ENCODE results near the gene DCK.
"Not testable (repeated sequence)": the region's sequence is repeated elsewhere in the genome, so short reads cannot be mapped to it uniquely, and the experiment has no call there.

Gene DCK

DNA sequence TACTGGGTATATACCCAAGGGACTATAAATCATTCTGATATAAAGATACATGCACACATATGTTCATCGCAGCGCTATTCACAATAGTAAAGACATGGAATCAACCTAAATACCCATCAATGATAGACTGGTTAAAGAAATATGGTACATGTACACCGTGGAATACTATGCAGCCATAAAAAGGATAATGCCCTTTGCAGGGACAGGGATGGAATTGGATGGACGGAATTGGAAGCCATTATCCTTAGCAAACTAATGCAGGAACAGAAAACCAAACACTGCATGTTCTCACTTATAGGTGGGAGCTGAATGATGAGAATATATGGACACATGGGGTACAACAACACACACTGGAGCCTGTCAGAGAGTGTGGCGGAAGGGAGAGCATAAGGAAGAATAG is 55.9 kb downstream of the DCK start:
- Histone ChIP-seq H3K4me1 (ENCODE audit: control insufficient read depth in 1 of 2, insufficient read depth in 1 of 2, low read depth in 1 of 2, low read length in 1 of 2) (no peaks in the 10 kb centered on the region), H3K4me3 (ENCODE audit: low read depth in 1 of 2, low read length in 1 of 2) (no peak overlapping the region)
- TF ChIP-seq, protein P1, sequence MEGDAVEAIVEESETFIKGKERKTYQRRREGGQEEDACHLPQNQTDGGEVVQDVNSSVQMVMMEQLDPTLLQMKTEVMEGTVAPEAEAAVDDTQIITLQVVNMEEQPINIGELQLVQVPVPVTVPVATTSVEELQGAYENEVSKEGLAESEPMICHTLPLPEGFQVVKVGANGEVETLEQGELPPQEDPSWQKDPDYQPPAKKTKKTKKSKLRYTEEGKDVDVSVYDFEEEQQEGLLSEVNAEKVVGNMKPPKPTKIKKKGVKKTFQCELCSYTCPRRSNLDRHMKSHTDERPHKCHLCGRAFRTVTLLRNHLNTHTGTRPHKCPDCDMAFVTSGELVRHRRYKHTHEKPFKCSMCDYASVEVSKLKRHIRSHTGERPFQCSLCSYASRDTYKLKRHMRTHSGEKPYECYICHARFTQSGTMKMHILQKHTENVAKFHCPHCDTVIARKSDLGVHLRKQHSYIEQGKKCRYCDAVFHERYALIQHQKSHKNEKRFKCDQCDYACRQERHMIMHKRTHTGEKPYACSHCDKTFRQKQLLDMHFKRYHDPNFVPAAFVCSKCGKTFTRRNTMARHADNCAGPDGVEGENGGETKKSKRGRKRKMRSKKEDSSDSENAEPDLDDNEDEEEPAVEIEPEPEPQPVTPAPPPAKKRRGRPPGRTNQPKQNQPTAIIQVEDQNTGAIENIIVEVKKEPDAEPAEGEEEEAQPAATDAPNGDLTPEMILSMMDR (IDR thresholded peaks at IDR 0.05) = no peak

DNA sequence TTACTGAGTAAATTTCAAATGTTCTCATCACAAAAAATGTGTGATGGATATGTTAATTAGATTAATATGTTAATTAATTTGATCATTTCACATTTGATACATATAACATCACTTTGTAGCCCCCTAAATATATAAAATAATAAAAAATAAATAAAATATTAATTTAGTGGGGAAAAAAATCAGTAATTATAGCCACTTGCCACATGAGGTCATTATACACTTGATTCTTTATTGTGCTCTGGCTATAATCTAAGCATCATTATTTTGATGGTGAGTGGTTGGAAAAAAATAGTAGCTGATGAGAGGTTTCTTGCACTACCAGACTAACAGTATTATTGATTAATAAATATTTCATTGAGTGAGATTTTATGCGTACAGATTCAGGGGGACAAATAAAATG is 57.4 kb downstream of the DCK start:
- no peak overlapping the region for H3K4me3 ChIP-seq (ENCODE audit: low read depth in 1 of 2, low read length in 1 of 2)
- no peaks in the 10 kb centered on the region for H3K9me3 ChIP-seq

More for the DNA sequence above, 55.9 kb downstream of the DCK start:
- Histone ChIP-seq H3K27ac (no peak overlapping the region), H3K9me3 (no peaks in the 10 kb centered on the region), H3K27me3 (no peaks in the 10 kb centered on the region), H3K36me3 (no peaks in the 10 kb centered on the region)

GRCh38 chr4:71052034-71052433 is 58.6 kb downstream of the DCK start:
- TF ChIP-seq, protein P1 (IDR thresholded peaks at IDR 0.05) = no peak
- no peak overlapping the region for H3K27ac ChIP-seq
- H3K4me3 ChIP-seq (ENCODE audit: low read depth in 1 of 2, low read length in 1 of 2) = no peak overlapping the region
- H3K36me3 ChIP-seq = no peaks in the 10 kb centered on the region
- H3K9me3 ChIP-seq = no peaks in the 10 kb centered on the region
- H3K4me1 ChIP-seq (ENCODE audit: control insufficient read depth in 1 of 2, insufficient read depth in 1 of 2, low read depth in 1 of 2, low read length in 1 of 2) = no peaks in the 10 kb centered on the region
- no peaks in the 10 kb centered on the region for H3K27me3 ChIP-seq

More for the DNA sequence above, 57.4 kb downstream of the DCK start:
- Histone ChIP-seq H3K27ac (no peak overlapping the region), H3K4me1 (ENCODE audit: control insufficient read depth in 1 of 2, insufficient read depth in 1 of 2, low read depth in 1 of 2, low read length in 1 of 2) (no peaks in the 10 kb centered on the region), H3K27me3 (no peaks in the 10 kb centered on the region), H3K36me3 (no peaks in the 10 kb centered on the region)
- TF ChIP-seq, protein P1 (IDR thresholded peaks at IDR 0.05) = no peak

- Histone ChIP-seq H3K9me3 (no peaks in the 10 kb centered on the region), H3K4me1 (ENCODE audit: control insufficient read depth in 1 of 2, insufficient read depth in 1 of 2, low read depth in 1 of 2, low read length in 1 of 2) (no peaks in the 10 kb centered on the region), H3K27me3 (no peaks in the 10 kb centered on the region), H3K4me3 (ENCODE audit: low read depth in 1 of 2, low read length in 1 of 2) (no peak overlapping the region), H3K27ac (no peak overlapping the region), H3K36me3 (no peaks in the 10 kb centered on the region)
- TF ChIP-seq, protein P1 (IDR thresholded peaks at IDR 0.05) = no peak
These were observed 59.3 kb downstream of the DCK start for GRCh38 chr4:71052716-71053115.

DNA sequence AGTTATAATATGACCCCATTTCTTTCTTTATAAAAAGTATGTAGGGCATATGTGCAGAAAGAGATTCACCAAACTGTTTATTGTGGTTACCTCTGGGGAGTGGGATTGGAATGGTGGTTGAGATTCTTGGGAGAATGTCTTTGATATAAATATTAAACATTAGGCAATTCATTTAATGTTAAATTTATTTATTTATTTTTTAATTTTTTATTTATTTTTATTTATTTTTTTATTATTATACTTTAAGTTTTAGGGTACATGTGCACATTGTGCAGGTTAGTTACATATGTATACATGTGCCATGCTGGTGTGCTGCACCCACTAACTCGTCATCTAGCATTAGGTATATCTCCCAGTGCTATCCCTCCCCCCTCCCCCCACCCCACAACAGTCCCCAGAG is 60.2 kb downstream of the DCK start:
- H3K36me3 ChIP-seq; H3K27ac ChIP-seq; H3K4me1 ChIP-seq (ENCODE audit: control insufficient read depth in 1 of 2, insufficient read depth in 1 of 2, low read depth in 1 of 2, low read length in 1 of 2); H3K27me3 ChIP-seq; H3K9me3 ChIP-seq; H3K4me3 ChIP-seq (ENCODE audit: low read depth in 1 of 2, low read length in 1 of 2): not testable (repeated sequence)

DNA sequence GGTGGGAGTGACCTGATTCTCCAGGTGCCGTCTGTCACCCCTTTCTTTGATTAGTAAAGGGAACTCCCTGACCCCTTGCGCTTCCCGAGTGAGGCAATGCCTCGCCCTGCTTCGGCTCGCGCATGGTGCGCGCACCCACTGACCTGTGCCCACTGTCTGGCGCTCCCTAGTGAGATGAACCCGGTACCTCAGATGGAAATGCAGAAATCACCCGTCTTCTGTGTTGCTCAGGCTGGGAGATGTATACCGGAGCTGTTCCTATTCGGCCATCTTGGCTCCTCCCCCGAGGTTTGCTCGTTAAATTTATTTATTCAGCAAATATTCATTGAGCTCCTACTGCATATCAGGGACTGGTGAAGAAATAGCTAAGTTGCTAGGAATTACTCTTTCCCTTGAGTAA is 66.1 kb downstream of the DCK start:
- H3K9me3 ChIP-seq; H3K27me3 ChIP-seq; H3K36me3 ChIP-seq; H3K27ac ChIP-seq; H3K4me1 ChIP-seq (ENCODE audit: control insufficient read depth in 1 of 2, insufficient read depth in 1 of 2, low read depth in 1 of 2, low read length in 1 of 2); H3K4me3 ChIP-seq (ENCODE audit: low read depth in 1 of 2, low read length in 1 of 2): not testable (repeated sequence)

DNA sequence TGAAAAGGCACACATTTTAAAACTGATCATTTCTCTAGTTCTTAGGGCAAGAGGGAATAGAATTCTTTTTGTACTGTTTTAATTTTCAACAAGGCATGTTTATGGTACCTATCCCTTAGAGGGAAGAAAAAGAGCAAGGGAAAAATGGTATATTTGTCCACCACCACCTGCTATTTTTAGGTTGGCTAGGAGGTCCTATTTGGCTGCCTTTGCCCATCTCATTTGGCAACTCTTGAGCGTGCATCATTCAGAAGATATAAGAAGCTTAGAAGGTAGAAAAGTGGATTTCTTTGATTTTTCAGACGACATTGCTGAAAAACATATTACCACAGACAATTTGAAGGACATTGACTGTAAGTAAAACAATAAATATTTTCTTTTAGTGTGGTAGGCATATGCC is 69.0 kb downstream of the DCK start:
- Histone ChIP-seq H3K9me3 (no peaks in the 10 kb centered on the region), H3K27ac (no peak overlapping the region), H3K4me3 (ENCODE audit: low read depth in 1 of 2, low read length in 1 of 2) (no peak overlapping the region)

More for the DNA sequence above, 69.0 kb downstream of the DCK start:
- TF ChIP-seq, protein P1 (IDR thresholded peaks at IDR 0.05) = no peak
- Histone ChIP-seq H3K36me3 (no peaks in the 10 kb centered on the region), H3K4me1 (ENCODE audit: control insufficient read depth in 1 of 2, insufficient read depth in 1 of 2, low read depth in 1 of 2, low read length in 1 of 2) (no peaks in the 10 kb centered on the region), H3K27me3 (peaks cover 4% of the 10 kb centered on the region)
